Uterus (tissue), 2 donors: Measurements from ENCODE around the gene KIN.

ENCODE experiments used
- POLR2A ChIP-seq, 2 donors: fragments of 450-650 bp; IDR thresholded peaks; one replicate each; pipeline ENCODE4 v1.6.1; 2016; ENCODE audit warnings: antibody characterized with exemption in 2 of 2, mild to moderate bottlenecking in 1 of 2, moderate library complexity in 1 of 2
- TF ChIP-seq, protein P1 (sequence below), 4 experiments: fragments of 200-600 bp in 2 of 4; fragments of 450-650 bp in 2 of 4; sonication (generic) in 2 of 4; IDR thresholded peaks; one replicate each; pipeline ENCODE4 v1.5.1; 2016 to 2019; ENCODE audit warnings: antibody characterized with exemption in 4 of 4, mild to moderate bottlenecking in 2 of 4, moderate library complexity in 1 of 4

DNA sequence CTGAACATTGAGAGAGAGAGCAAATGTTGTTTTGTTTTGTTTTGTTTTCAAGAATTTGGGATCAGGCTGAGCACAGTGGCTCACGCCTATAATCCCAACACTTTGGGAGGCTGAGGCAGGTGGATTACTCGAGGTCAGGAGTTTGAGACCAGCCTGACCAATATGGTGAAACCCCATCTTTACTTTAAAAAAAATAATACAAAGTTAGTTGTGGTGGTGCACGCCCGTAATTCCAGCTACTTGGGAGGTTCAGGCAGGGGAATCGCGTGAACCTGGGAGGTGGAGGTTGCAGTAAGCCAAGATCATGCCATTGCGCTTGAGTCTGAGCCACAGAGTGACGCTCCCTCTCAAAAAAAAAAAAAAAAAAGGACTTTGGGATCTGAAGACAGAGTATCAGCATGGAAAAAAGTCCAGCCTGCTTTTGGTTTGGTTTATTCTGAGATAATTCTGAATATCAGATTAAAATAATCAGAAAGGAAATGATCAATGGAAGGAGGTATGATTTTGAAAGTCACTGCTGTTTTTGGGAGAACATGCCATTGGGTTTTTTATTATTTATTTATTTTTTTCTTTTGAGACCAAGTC is 86.5 kb downstream of the KIN start:
- no peak for TF ChIP-seq POLR2A (IDR thresholded peaks at IDR 0.05)
- TF ChIP-seq, protein P1, sequence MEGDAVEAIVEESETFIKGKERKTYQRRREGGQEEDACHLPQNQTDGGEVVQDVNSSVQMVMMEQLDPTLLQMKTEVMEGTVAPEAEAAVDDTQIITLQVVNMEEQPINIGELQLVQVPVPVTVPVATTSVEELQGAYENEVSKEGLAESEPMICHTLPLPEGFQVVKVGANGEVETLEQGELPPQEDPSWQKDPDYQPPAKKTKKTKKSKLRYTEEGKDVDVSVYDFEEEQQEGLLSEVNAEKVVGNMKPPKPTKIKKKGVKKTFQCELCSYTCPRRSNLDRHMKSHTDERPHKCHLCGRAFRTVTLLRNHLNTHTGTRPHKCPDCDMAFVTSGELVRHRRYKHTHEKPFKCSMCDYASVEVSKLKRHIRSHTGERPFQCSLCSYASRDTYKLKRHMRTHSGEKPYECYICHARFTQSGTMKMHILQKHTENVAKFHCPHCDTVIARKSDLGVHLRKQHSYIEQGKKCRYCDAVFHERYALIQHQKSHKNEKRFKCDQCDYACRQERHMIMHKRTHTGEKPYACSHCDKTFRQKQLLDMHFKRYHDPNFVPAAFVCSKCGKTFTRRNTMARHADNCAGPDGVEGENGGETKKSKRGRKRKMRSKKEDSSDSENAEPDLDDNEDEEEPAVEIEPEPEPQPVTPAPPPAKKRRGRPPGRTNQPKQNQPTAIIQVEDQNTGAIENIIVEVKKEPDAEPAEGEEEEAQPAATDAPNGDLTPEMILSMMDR (IDR thresholded peaks at IDR 0.05), result no peak
